Measurements from ENCODE around the gene KSR2. TPM values are rescaled to one million over a fixed set of nuclear protein-coding genes. Genes with fewer than 3 reads are reported as not detected.

The KSR2 gene
- total RNA-seq, 4 donors from 2014 or later: 1.2 to 11.0 (median 2.2) TPM

DNA sequence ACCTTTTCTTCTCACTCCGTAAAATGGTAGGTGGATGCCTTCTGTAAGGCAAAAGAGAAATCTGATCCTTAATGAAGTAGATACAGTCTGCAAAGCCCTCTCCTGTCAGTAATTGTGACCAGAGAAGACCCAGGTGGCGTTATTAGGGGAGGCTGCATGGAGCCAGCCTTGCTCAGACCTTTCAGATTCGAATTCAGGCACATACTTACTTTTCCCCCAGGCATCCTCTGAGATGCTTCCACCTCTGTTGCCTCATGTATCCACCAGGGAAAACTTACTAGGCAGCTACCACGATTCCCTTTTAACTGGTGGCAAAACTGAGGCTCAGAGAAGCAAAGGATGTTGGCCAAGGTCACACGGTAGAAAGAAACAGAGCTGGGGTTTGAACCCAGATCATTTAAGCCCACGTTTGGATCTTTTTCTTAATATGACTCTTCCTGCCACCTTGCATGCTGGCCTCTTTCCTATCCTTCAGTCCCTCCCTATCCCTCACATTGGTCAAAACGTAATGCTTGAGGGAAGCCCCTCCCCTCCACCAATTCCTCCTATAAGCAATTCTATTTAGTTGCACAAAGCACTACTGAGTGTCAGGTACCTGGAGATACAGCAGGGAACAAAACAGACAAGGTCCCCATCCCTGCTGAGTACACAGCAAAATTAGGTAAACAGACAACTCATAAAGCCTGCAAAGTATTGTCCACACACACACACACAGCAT is 179.4 kb downstream of the KSR2 start:
- TF ChIP-seq CTCF (IDR thresholded peaks at IDR 0.05) (no peak), POLR2A (IDR thresholded peaks at IDR 0.05) (no peak)
- whole genome bisulfite sequencing, 2 donors: 46 to 60% methylated on average over 7 of the region's 7 CpGs
- intact Hi-C loops (cut with DNase I): no loop called here
- Histone ChIP-seq H3K9me3 (no peaks in the 10 kb centered on the region), H3K4me3 (replicated peaks in 1 of 3) (no peak overlapping the region), H3K27me3 (no peaks in the 10 kb centered on the region), H3K4me1 (no peaks in the 10 kb centered on the region), H3K27ac (no peak overlapping the region), H3K36me3 (no peaks in the 10 kb centered on the region)
- no peak for DNase-seq

DNA sequence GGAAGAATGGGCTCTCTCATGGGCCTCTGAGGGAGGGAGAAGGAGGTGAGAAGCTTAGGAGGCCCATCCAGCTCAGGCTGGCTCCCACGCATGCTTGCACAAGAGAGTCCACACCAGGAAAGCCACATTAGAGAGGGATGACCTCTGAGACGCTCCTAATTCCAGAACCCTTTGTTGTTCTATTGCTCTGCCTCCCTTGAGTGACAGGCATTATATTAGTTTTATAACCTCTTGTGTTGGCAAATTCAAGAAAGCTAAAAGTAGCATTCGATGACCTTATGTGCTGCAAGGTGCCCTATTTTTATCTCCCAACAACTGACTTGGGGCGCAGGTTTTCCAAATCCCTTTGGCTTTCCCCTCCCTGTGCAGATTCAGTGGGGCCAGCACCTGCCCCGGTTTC is 190.1 kb downstream of the KSR2 start:
- H3K4me1 ChIP-seq: no peaks in the 10 kb centered on the region
- no peak overlapping the region for H3K27ac ChIP-seq
- WGBS, 2 donors: 87 to 92% methylated on average over 3 to 5 of the region's 5 CpGs
- H3K27me3 ChIP-seq: no peaks in the 10 kb centered on the region
- DNase-seq: no peak
- H3K9me3 ChIP-seq: no peaks in the 10 kb centered on the region
- H3K36me3 ChIP-seq: no peaks in the 10 kb centered on the region
- intact Hi-C loops (cut with DNase I): no loop called here
- TF ChIP-seq POLR2A (IDR thresholded peaks at IDR 0.05) (no peak), CTCF (IDR thresholded peaks at IDR 0.05) (no peak)
- H3K4me3 ChIP-seq (replicated peaks in 1 of 3): no peak overlapping the region

GRCh38 chr12:117774941-117775775 is 193.6 kb downstream of the KSR2 start:
- intact Hi-C loops (cut with DNase I): no loop called here
- Histone ChIP-seq H3K9me3 (no peaks in the 10 kb centered on the region), H3K27ac (no peak overlapping the region), H3K4me1 (no peaks in the 10 kb centered on the region), H3K27me3 (no peaks in the 10 kb centered on the region), H3K36me3 (no peaks in the 10 kb centered on the region), H3K4me3 (replicated peaks in 1 of 3) (no peak overlapping the region)
- DNase-seq: no peak
- WGBS, 2 donors: 60 to 66% methylated on average over 5 of the region's 5 CpGs
- no peak for TF ChIP-seq CTCF (IDR thresholded peaks at IDR 0.05)
- TF ChIP-seq POLR2A (IDR thresholded peaks at IDR 0.05): no peak

DNA sequence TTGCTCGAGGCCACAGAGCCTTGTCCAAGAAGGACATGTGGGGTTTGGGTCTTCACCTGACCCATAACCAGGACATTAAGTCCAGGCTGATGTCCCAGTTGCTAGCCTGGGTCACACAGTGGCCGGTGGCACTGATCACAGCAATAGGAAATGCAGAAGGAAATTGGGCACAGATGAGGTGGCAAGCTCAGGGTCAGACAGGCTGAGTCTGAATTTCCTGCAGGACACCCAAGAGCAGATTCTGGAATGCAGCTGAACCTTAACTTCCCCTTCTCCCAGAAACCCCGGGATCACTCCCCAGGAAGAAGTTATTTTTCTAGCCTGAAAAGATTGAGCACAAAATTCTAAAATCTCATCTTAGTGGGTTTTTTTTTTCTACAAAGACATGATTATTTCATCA is 199.9 kb downstream of the KSR2 start:
- H3K9me3 ChIP-seq: no peaks in the 10 kb centered on the region
- intact Hi-C loops (cut with DNase I): no loop called here
- whole genome bisulfite sequencing, 2 donors: 67 to 70% methylated on average over 3 of the region's 3 CpGs
- H3K27ac ChIP-seq: no peak overlapping the region
- no peak for DNase-seq
- H3K27me3 ChIP-seq: no peaks in the 10 kb centered on the region
- TF ChIP-seq CTCF (IDR thresholded peaks at IDR 0.05) (no peak), POLR2A (IDR thresholded peaks at IDR 0.05) (no peak)
- H3K4me3 ChIP-seq (replicated peaks in 1 of 3): no peak overlapping the region
- H3K36me3 ChIP-seq: no peaks in the 10 kb centered on the region
- no peaks in the 10 kb centered on the region for H3K4me1 ChIP-seq

DNA sequence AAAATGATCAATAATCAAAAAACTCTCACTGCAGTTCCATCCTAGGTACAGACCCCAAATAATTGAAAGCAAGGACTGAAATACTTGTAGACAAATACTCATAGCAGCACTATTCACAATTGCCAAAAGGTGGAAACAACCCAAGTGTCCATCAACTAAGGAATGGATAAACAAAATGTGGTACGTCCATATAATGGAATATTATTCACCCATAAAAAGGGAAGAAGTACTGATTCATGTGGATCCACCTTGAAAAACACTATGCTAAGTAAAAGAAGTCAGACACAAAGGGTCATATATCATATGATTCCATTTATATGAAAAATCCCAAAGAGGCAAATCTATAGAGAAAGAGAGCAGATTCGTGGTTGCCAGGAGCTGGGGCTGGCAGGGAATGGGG is 202.8 kb downstream of the KSR2 start:
- intact Hi-C loops (cut with DNase I): no loop called here
- no peaks in the 10 kb centered on the region for H3K4me1 ChIP-seq
- TF ChIP-seq POLR2A (IDR thresholded peaks at IDR 0.05) (no peak), CTCF (IDR thresholded peaks at IDR 0.05) (no peak)
- 39 to 95% methylated on average over 2 of the region's 2 CpGs for WGBS, 2 donors
- no peak overlapping the region for H3K27ac ChIP-seq
- H3K36me3 ChIP-seq: no peaks in the 10 kb centered on the region
- no peaks in the 10 kb centered on the region for H3K9me3 ChIP-seq
- no peak for DNase-seq
- H3K4me3 ChIP-seq (replicated peaks in 1 of 3): no peak overlapping the region
- no peaks in the 10 kb centered on the region for H3K27me3 ChIP-seq
